ENCODE data around the gene UCHL3.

UCHL3 gene

DNA sequence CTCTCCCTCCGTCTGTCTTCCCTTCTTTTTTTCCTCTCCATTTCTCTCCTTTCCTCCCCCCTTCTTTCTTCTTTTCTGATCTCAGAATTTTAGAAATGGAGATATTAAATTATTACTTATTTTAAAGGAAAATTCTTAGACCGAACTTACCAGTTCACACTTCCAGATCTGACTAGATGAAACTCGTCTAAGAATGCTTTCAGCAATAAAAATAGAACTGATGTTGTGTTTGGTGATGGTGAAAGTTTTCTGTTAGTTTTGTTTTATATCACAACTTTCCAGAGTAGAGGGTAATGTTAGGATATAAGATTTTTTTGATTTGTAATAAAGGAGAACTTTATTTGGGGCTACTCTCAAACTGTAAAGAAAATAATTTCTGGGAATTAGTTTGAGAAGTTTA lies 29.9 kb downstream of the UCHL3 start:
- POLR2A ChIA-PET, result no interaction called here
- TF ChIP-seq, protein P1, sequence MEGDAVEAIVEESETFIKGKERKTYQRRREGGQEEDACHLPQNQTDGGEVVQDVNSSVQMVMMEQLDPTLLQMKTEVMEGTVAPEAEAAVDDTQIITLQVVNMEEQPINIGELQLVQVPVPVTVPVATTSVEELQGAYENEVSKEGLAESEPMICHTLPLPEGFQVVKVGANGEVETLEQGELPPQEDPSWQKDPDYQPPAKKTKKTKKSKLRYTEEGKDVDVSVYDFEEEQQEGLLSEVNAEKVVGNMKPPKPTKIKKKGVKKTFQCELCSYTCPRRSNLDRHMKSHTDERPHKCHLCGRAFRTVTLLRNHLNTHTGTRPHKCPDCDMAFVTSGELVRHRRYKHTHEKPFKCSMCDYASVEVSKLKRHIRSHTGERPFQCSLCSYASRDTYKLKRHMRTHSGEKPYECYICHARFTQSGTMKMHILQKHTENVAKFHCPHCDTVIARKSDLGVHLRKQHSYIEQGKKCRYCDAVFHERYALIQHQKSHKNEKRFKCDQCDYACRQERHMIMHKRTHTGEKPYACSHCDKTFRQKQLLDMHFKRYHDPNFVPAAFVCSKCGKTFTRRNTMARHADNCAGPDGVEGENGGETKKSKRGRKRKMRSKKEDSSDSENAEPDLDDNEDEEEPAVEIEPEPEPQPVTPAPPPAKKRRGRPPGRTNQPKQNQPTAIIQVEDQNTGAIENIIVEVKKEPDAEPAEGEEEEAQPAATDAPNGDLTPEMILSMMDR (IDR thresholded peaks at IDR 0.05; ENCODE audit: insufficient read depth, low read length, missing control alignments), result no peak
- no peak overlapping the region for H3K4me3 ChIP-seq (ENCODE audit: low read depth, low read length)
- CTCF ChIA-PET, result no interaction called here
- no peak for DNase-seq (ENCODE audit: low read depth, low spot score)

DNA sequence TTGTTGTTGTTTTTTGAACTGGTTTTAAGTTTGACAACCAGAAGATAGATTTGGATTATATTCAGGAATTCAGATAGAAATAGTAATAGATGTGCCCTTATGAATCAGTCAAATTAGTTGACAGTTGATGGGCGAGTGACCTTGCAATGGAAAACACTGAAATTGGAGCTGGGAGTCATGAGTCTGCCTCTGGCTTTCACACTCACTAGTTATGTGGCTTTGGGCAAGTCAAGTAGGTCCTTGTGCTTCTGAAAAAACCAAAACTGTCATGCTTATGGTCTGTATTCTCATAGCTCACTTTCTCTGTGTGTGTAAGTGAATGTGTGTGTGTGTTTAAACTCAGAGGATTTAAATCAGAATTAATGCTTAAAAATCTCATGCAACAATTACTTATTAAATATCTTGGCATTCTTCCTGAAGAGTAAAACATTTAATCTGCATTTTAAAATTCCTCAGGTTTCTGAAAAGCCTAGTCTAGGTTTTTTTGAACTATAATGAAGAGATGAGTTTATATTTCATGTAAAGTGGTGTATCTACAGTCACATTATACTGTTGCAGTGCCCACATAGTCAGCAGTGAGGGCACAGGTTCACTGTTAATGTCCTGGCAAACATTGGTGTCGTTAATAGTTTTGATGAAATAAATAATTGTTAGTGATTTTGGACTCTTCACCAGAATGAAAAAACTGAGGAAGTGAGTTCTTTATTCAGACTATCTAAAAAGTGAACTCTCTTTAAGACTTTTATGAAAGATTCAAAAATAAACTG lies 32.5 kb downstream of the UCHL3 start:
- ChIA-PET CTCF (interaction anchor here (1.0 to 1.2 kb wide), 2 partner anchors 33 to 114 kb away, joined by 3 to 4 read pairs; no protein-coding TSS in a partner anchor), POLR2A (interaction anchor here (0.6 kb wide), 1 partner anchor 39 kb away, joined by 3 read pairs; no protein-coding TSS in a partner anchor)
- no peak for DNase-seq (ENCODE audit: low read depth, low spot score)
- H3K4me3 ChIP-seq (ENCODE audit: low read depth, low read length), result no peak overlapping the region
- TF ChIP-seq, protein P1 (IDR thresholded peaks at IDR 0.05; ENCODE audit: insufficient read depth, low read length, missing control alignments), result no peak

DNA sequence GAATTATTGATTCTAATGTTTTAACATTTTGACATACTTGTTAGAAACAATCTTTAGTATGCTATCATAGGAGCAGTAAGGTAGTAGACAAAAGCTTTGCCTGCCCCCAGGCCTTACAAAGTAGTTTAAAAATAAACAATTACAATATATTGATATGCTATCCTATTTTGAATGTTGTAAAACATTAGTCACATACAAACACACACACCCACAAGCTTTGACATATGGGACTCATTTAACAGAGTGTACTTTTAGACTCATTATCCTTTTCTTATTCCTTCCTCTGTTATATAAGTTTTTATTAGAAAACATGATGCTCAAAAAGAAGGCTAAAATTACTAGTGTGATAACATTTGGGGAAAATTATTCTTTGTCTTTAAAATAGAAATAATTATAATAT lies 33.5 kb downstream of the UCHL3 start:
- CTCF ChIA-PET, result interaction anchor here (1.1 to 1.2 kb wide), 3 partner anchors 8 to 211 kb away, joined by 3 to 4 read pairs (median 3); no protein-coding TSS in a partner anchor
- POLR2A ChIA-PET, result no interaction called here
- TF ChIP-seq, protein P1 (IDR thresholded peaks at IDR 0.05; ENCODE audit: insufficient read depth, low read length, missing control alignments), result no peak
- H3K4me3 ChIP-seq (ENCODE audit: low read depth, low read length), result no peak overlapping the region
- no peak for DNase-seq (ENCODE audit: low read depth, low spot score)

DNA sequence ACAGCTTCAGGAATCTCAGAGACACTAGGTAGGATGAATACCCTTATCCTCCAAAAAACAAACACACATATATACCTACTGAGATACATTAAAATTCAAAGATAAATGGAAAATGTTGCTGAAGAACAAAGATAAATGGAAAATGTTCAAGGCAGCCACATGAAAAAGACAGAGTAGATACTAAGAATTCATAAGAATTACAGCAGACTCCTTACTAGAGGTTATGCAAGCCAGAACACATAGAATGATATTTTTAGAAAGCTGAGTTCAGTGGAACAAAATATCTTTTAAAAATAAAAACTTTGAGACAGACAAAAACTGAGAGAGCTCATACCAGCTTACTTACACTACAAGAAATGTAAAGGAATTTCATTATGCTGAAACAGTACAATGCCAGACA lies 35.6 kb downstream of the UCHL3 start:
- ChIA-PET CTCF (interaction anchor here (0.9 kb wide), 1 partner anchor 15 kb away, joined by 5 read pairs; no protein-coding TSS in a partner anchor), POLR2A (no interaction called here)
- H3K4me3 ChIP-seq (ENCODE audit: low read depth, low read length), result no peak overlapping the region
- TF ChIP-seq, protein P1 (IDR thresholded peaks at IDR 0.05; ENCODE audit: insufficient read depth, low read length, missing control alignments), result no peak
- DNase-seq (ENCODE audit: low read depth, low spot score), result no peak

DNA sequence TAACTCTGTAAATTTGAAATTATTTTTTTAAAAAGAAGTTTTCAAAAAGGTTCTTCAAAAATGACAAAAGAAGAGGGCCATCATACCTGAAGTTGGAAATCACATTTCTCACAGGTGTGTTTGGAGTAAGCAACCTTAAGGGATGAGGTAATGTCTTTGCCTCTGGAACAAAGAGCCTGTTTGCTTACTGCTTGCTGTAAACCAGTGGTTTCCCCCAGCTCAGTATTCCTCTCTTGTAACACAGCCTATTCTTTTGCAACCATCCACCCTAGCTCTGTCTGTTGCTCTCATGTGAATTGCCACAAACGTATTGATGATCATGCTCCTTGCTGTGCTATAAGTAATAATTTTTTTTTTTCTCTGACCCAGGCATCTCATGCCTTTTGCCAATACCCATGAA lies 38.1 kb downstream of the UCHL3 start:
- H3K4me3 ChIP-seq (ENCODE audit: low read depth, low read length), result no peak overlapping the region
- DNase-seq (ENCODE audit: low read depth, low spot score), result no peak
- ChIA-PET CTCF (no interaction called here), POLR2A (no interaction called here)
- TF ChIP-seq, protein P1 (IDR thresholded peaks at IDR 0.05; ENCODE audit: insufficient read depth, low read length, missing control alignments), result no peak

DNA sequence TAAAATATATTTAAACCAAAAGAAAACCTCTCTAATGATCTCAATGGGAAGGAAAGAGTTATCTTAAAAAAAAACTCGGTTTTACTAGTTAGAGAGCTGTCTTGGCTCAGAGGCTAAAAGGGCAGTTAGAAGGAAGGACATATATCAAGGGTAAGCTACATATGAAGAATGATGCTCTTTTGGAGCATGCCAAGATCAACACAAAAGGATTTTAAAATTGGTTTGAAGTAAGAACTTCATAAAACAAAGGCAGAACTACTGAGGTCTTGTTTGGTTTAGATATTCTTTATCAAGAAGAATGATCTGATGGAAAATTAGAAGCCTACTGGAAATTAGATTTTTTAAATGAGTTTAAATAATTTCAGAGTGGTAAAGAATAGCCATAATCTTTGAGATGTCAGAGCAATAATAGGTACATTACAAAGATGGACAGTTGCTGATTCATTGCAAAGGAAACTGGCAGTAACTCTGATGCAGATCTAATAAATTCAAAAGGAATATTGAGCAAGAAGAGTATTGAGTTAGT lies 47.1 kb downstream of the UCHL3 start:
- H3K4me3 ChIP-seq (ENCODE audit: low read depth, low read length), result no peak overlapping the region
- ChIA-PET CTCF (no interaction called here), POLR2A (no interaction called here)
- TF ChIP-seq, protein P1 (IDR thresholded peaks at IDR 0.05; ENCODE audit: insufficient read depth, low read length, missing control alignments), result no peak
- no peak for DNase-seq (ENCODE audit: low read depth, low spot score)
